ENCODE results near the gene TRPC4AP.

The TRPC4AP gene

DNA sequence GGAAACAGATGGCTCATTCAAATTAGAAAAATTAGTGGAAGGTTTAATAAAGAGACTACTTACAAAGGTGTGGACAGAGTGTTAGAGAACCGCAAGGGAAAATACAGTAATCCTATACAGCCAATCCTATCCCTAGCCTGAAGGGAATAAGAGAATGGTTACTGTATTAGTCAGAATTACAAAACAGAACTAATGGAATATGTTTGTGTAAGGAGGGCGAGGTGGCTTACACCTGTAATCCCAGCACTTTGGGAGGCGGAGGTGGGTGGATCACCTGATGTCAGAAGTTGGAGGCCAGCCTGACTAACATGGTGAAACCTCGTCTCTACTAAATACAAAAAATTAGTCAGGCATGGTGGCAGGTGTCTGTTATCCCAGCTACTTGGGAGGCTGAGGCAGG lies 16.3 kb upstream of the TRPC4AP start:
- TF ChIP-seq CTCF (IDR thresholded peaks at IDR 0.05; ENCODE audit: low read depth, low read length, missing control alignments): no peak
- H3K4me3 ChIP-seq (ENCODE audit: low read depth, low read length): no peak overlapping the region
- in situ Hi-C loops (cut with HindIII; ENCODE audit: low sequenced_read_pairs): no loop called here
- DNase-seq (ENCODE audit: low read depth): no peak

GRCh38 chr20:35106827-35107380 lies 14.3 kb upstream of the TRPC4AP start:
- in situ Hi-C loops (cut with HindIII; ENCODE audit: low sequenced_read_pairs): no loop called here
- no peak overlapping the region for H3K4me3 ChIP-seq (ENCODE audit: low read depth, low read length)
- no peak for DNase-seq (ENCODE audit: low read depth)
- no peak for TF ChIP-seq CTCF (IDR thresholded peaks at IDR 0.05; ENCODE audit: low read depth, low read length, missing control alignments)

DNA sequence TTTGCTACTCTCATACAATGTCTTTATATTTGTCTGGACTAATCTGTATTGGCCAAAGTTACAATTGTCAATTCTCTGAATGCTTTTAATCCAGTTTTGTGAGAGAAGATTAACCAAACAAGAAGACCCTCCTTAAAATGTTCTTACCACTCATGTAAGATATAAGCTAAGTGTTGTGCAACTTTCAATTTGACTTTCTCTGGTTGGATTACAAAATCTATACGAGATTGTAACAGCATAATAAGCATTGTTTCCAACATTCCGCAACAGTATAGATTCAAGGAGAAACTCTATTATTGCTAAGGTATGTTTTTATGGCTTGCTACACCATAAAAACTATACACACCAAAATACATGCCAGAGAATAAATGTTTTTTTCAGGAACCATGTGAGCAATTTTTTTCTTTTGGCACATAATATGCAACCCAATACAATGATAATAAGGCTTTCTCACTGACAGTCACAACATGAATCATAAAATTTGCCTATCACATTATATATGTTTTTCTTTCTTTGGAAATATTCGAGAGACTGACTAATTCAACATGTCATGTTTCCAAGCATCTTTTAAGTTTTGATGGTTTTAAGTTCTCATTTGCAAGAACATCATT lies 12.2 kb upstream of the TRPC4AP start:
- no peak for DNase-seq (ENCODE audit: low read depth)
- H3K4me3 ChIP-seq (ENCODE audit: low read depth, low read length): no peak overlapping the region
- no peak for TF ChIP-seq CTCF (IDR thresholded peaks at IDR 0.05; ENCODE audit: low read depth, low read length, missing control alignments)
- in situ Hi-C loops (cut with HindIII; ENCODE audit: low sequenced_read_pairs): no loop called here

- no peak for DNase-seq (ENCODE audit: low read depth)
- no peak overlapping the region for H3K4me3 ChIP-seq (ENCODE audit: low read depth, low read length)
- TF ChIP-seq CTCF (IDR thresholded peaks at IDR 0.05; ENCODE audit: low read depth, low read length, missing control alignments): no peak
- in situ Hi-C loops (cut with HindIII; ENCODE audit: low sequenced_read_pairs): no loop called here
Measured at GRCh38 chr20:35101620-35102019, 9.0 kb upstream of the TRPC4AP start.

DNA sequence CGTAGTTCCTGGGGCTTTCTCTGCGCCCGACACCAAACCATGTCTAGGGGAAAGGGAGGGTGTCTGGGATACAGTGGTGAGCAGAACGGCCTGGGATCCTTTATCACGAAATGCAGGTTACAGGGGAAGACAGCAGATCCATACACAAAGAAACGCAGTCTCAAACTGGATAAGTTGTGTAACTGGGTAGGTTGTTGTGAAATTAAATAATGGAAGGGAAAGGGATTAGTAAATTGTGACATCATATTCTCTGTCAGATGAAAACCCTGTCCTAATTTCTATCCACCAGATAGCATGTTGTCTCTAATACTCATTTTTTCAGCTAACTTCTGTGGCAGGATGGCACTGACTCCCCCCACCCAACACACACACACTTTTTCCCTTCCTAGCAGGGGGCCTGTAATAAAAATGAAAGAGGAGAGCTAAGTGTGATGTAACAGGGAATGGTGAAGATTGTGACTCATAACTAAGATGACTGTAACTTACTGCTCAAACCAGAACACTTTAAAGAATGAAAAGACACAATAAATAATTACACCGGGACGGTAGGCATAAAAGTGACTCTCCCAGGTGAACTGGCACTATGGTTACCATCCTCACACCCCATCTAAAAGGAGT lies 769 bp upstream of the TRPC4AP start:
- H3K4me3 ChIP-seq (ENCODE audit: low read depth, low read length): no peak overlapping the region
- in situ Hi-C loops (cut with HindIII; ENCODE audit: low sequenced_read_pairs): no loop called here
- TF ChIP-seq CTCF (IDR thresholded peaks at IDR 0.05; ENCODE audit: low read depth, low read length, missing control alignments): no peak
- no peak for DNase-seq (ENCODE audit: low read depth)

GRCh38 chr20:35091816-35092523 lies 637 bp downstream of the TRPC4AP start:
- in situ Hi-C loops (cut with HindIII; ENCODE audit: low sequenced_read_pairs): no loop called here
- TF ChIP-seq CTCF (IDR thresholded peaks at IDR 0.05; ENCODE audit: low read depth, low read length, missing control alignments): no peak
- DNase-seq (ENCODE audit: low read depth): no peak
- peak overlapping the region; percentile 94 for H3K4me3 ChIP-seq (ENCODE audit: low read depth, low read length)

Measured in astrocyte of the cerebellum (primary cell).